GM18499 (cell line): ENCODE data around the gene CC2D1B.

Experiments
- ATAC-seq: cut with Tn5 transposase; IDR thresholded peaks from one replicate; pipeline ENCODE4 v1.9.1; 2021; ENCODE audit warnings: moderate number of reproducible peaks; ENCODE audit not compliant: insufficient read depth, unreplicated experiment

Gene CC2D1B

GRCh38 chr1:52359676-52360594 lies 6.1 kb downstream of the CC2D1B start:
- ATAC-seq: no peak

- ATAC-seq: no peak
Measured at GRCh38 chr1:52358851-52359497, 7.0 kb downstream of the CC2D1B start.

- ATAC-seq: no peak
Measured at GRCh38 chr1:52357397-52357796, 8.6 kb downstream of the CC2D1B start.

GRCh38 chr1:52356818-52357355 lies 9.1 kb downstream of the CC2D1B start:
- ATAC-seq: no peak

GRCh38 chr1:52355847-52356505 lies 10.0 kb downstream of the CC2D1B start:
- no peak for ATAC-seq

GRCh38 chr1:52355436-52355835 lies 10.6 kb downstream of the CC2D1B start:
- ATAC-seq: no peak

- ATAC-seq: no peak
Measured at GRCh38 chr1:52352690-52353089, 13.3 kb downstream of the CC2D1B start.

- no peak for ATAC-seq
Measured at GRCh38 chr1:52348704-52349300, 17.2 kb downstream of the CC2D1B start.

- ATAC-seq: no peak
Measured at GRCh38 chr1:52346653-52347052, 19.4 kb downstream of the CC2D1B start.

GRCh38 chr1:52345252-52345651 lies 20.8 kb downstream of the CC2D1B start:
- no peak for ATAC-seq

GRCh38 chr1:52343979-52344378 lies 22.0 kb downstream of the CC2D1B start:
- ATAC-seq: no peak

GRCh38 chr1:52341655-52342260 lies 24.2 kb downstream of the CC2D1B start:
- ATAC-seq: no peak

GRCh38 chr1:52337439-52337838 lies 28.6 kb downstream of the CC2D1B start:
- no peak for ATAC-seq

- ATAC-seq: no peak
Measured at GRCh38 chr1:52334906-52335528, 31.0 kb downstream of the CC2D1B start.

GRCh38 chr1:52332411-52332810 lies 33.6 kb downstream of the CC2D1B start:
- no peak for ATAC-seq

- no peak for ATAC-seq
Measured at GRCh38 chr1:52328615-52329014, 37.4 kb downstream of the CC2D1B start.

GRCh38 chr1:52325786-52326185 lies 40.2 kb downstream of the CC2D1B start:
- no peak for ATAC-seq

GRCh38 chr1:52323731-52324130 lies 42.3 kb downstream of the CC2D1B start:
- ATAC-seq: no peak

GRCh38 chr1:52321061-52321460 lies 44.9 kb downstream of the CC2D1B start:
- ATAC-seq: no peak
